Measurements from ENCODE around the gene CKMT2. TPM values are rescaled to one million over a fixed set of nuclear protein-coding genes. Genes with fewer than 3 reads are reported as not detected.
"Not testable (repeated sequence)": the region's sequence is repeated elsewhere in the genome, so short reads cannot be mapped to it uniquely, and the experiment has no call there.

The CKMT2 gene
- total RNA-seq, 2 experiments from 2014 or later, result not detected

- Mint-ChIP-seq H3K36me3 (ENCODE audit: low read depth) (peaks cover 11% of the 10 kb centered on the region), H3K4me1 (no peaks in the 10 kb centered on the region), H3K9me3 (ENCODE audit: low read depth) (peaks cover 2% of the 10 kb centered on the region), H3K4me3 (no peak overlapping the region), H3K27ac (no peak overlapping the region), H3K27me3 (no peaks in the 10 kb centered on the region)
- DNase-seq (no peak), ATAC-seq (no peak)
- POLR2A ChIA-PET, result no interaction called here
- intact Hi-C loops (cut with DNase I, micrococcal nuclease), result no loop called here
- CTCF ChIA-PET, result no interaction called here
Measured at GRCh38 chr5:81253875-81254274, 20.8 kb downstream of the CKMT2 start.

- Mint-ChIP-seq H3K27ac (no peak overlapping the region), H3K4me3 (no peak overlapping the region), H3K27me3 (no peaks in the 10 kb centered on the region), H3K36me3 (ENCODE audit: low read depth) (peaks cover 12% of the 10 kb centered on the region), H3K9me3 (ENCODE audit: low read depth) (peaks cover 4% of the 10 kb centered on the region), H3K4me1 (no peaks in the 10 kb centered on the region)
- DNase-seq, result no peak
- no peak for ATAC-seq
- POLR2A ChIA-PET, result no interaction called here
- CTCF ChIA-PET, result no interaction called here
- intact Hi-C loops (cut with DNase I, micrococcal nuclease), result no loop called here
Measured at GRCh38 chr5:81254886-81255559, 21.9 kb downstream of the CKMT2 start.

GRCh38 chr5:81256766-81257165 is 23.6 kb downstream of the CKMT2 start:
- ATAC-seq (no peak), DNase-seq (no peak)
- peaks cover 4% of the 10 kb centered on the region for H3K9me3 Mint-ChIP-seq (ENCODE audit: low read depth)
- no peak overlapping the region for H3K4me3 Mint-ChIP-seq
- H3K27me3 Mint-ChIP-seq, result no peaks in the 10 kb centered on the region
- H3K27ac Mint-ChIP-seq, result no peak overlapping the region
- intact Hi-C loops (cut with DNase I, micrococcal nuclease), result no loop called here
- ChIA-PET POLR2A (no interaction called here), CTCF (no interaction called here)
- peaks cover 10% of the 10 kb centered on the region for H3K36me3 Mint-ChIP-seq (ENCODE audit: low read depth)
- H3K4me1 Mint-ChIP-seq, result no peaks in the 10 kb centered on the region

DNA sequence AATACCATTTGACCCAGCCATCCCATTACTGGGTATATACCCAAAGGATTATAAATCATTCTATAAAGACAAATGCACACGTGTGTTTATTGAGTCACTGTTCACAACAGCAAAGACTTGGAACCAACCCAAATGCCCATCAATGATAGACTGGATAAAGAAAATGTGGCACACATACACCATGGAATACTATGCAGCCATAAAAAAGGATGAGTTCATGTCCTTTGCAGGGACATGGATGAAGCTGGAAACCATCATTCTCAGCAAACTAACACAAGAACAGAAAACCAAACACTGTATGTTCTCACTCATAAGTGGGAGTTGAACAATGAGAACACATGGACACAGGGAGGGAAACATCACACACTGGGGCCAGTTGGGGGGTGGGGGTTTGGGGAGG is 29.7 kb downstream of the CKMT2 start:
- DNase-seq; H3K4me3 Mint-ChIP-seq; intact Hi-C loops (cut with DNase I, micrococcal nuclease); H3K27me3 Mint-ChIP-seq; POLR2A ChIA-PET; ATAC-seq; CTCF ChIA-PET; H3K4me1 Mint-ChIP-seq; H3K27ac Mint-ChIP-seq: not testable (repeated sequence)
- peaks cover 11% of the 10 kb centered on the region for H3K9me3 Mint-ChIP-seq (ENCODE audit: low read depth)
- peaks cover 25% of the 10 kb centered on the region for H3K36me3 Mint-ChIP-seq (ENCODE audit: low read depth)

- H3K27me3 Mint-ChIP-seq, result no peaks in the 10 kb centered on the region
- intact Hi-C loops (cut with DNase I, micrococcal nuclease), result no loop called here
- ChIA-PET POLR2A (no interaction called here), CTCF (interaction anchor here (0.9 kb wide), 1 partner anchor 42 kb away, joined by 3 read pairs; no protein-coding TSS in a partner anchor)
- ATAC-seq (no peak), DNase-seq (no peak)
- no peak overlapping the region for H3K27ac Mint-ChIP-seq
- peaks cover 8% of the 10 kb centered on the region for H3K9me3 Mint-ChIP-seq (ENCODE audit: low read depth)
- H3K4me1 Mint-ChIP-seq, result peaks cover 2% of the 10 kb centered on the region
- H3K36me3 Mint-ChIP-seq (ENCODE audit: low read depth), result peaks cover 19% of the 10 kb centered on the region
- H3K4me3 Mint-ChIP-seq, result no peak overlapping the region
Measured at GRCh38 chr5:81265101-81265500, 32.0 kb downstream of the CKMT2 start.

DNA sequence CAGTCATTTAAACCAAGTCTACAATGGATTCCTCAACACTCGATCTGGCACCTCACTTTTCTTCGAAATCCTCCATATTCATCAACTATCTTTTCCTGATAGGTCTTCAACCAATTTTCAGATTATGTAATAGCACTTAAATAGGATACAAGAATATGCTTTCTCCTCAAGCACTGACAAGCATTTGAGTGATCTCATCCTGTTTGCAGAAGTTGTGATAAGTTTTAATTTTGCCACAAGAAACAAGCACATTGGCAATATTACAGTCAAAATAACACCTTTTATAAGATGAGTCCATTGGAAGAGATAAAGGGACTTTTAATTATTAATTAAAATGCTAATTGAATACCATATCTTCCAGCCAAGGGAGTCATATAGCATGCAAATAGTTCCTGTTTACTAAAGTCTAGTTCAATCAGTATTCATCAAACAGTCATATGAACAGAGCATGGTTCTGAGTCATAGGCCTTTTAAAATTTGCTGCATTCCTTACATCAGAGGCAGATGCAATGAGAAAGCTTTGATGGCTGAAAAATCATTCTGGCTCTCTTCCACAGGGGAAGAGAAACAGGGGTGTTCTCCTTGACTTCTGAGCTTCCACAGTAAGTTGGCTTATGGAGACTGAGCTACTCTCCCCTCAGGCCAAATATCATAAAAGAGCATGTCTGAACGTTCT is 35.5 kb downstream of the CKMT2 start:
- ChIA-PET CTCF (interaction anchor here (0.6 to 1.2 kb wide), 4 partner anchors 43 to 447 kb away, joined by 3 to 5 read pairs (median 4); no protein-coding TSS in a partner anchor), POLR2A (no interaction called here)
- ATAC-seq (peak; percentile 65), DNase-seq (no peak)
- peaks cover 5% of the 10 kb centered on the region for H3K4me1 Mint-ChIP-seq
- peaks cover 20% of the 10 kb centered on the region for H3K9me3 Mint-ChIP-seq (ENCODE audit: low read depth)
- no peak overlapping the region for H3K27ac Mint-ChIP-seq
- no peaks in the 10 kb centered on the region for H3K27me3 Mint-ChIP-seq
- no peak overlapping the region for H3K4me3 Mint-ChIP-seq
- peaks cover 21% of the 10 kb centered on the region for H3K36me3 Mint-ChIP-seq (ENCODE audit: low read depth)
- intact Hi-C loops (cut with DNase I, micrococcal nuclease), result no loop called here

GRCh38 chr5:81269751-81270393 is 36.8 kb downstream of the CKMT2 start:
- intact Hi-C loops (cut with DNase I, micrococcal nuclease), result no loop called here
- CTCF ChIA-PET, result interaction anchor here (0.7 to 1.2 kb wide), 2 partner anchors 92 to 1190 kb away, joined by 3 read pairs; no protein-coding TSS in a partner anchor
- DNase-seq (no peak), ATAC-seq (no peak)
- H3K27me3 Mint-ChIP-seq, result no peaks in the 10 kb centered on the region
- H3K36me3 Mint-ChIP-seq (ENCODE audit: low read depth), result peaks cover 27% of the 10 kb centered on the region
- no peak overlapping the region for H3K4me3 Mint-ChIP-seq
- POLR2A ChIA-PET, result no interaction called here
- H3K9me3 Mint-ChIP-seq (ENCODE audit: low read depth), result peaks cover 27% of the 10 kb centered on the region
- H3K4me1 Mint-ChIP-seq, result peaks cover 5% of the 10 kb centered on the region
- no peak overlapping the region for H3K27ac Mint-ChIP-seq

DNA sequence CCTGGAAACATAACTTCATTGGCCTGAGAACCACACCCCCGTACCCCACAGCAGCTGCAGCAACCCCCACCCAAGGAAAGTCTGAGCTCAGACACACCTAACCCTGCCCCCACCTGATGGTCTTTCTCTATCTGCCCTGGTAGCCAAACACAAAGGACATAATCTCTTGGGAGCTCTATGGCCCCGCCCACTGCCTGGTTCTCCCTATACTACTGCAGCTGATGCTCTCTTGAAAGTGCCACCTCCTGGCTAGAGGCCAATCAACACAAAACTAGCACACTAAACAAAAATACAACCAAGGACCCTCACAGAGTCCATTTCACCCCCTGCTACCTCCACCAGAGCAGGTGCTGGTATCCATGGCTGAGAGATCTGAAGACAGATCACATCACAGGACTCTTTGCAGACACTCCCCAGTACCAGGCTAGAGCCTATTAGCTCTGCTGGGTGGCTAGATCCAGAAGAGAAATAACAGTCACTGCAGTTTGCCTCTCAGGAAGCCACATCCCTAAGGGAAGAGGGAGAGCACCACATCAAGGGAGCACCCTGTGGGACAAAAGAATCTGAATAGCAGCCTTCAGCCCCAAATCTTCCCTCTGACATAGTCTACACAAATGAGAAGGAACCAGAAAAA is 37.4 kb downstream of the CKMT2 start:
- intact Hi-C loops (cut with DNase I, micrococcal nuclease); POLR2A ChIA-PET; ATAC-seq; H3K27ac Mint-ChIP-seq; H3K27me3 Mint-ChIP-seq; DNase-seq; H3K4me1 Mint-ChIP-seq; H3K4me3 Mint-ChIP-seq: not testable (repeated sequence)
- Mint-ChIP-seq H3K9me3 (ENCODE audit: low read depth) (peaks cover 33% of the 10 kb centered on the region), H3K36me3 (ENCODE audit: low read depth) (peaks cover 33% of the 10 kb centered on the region)
- CTCF ChIA-PET, result interaction anchor here (0.7 to 1.3 kb wide), 2 partner anchors 29 to 1189 kb away, joined by 3 to 4 read pairs; no protein-coding TSS in a partner anchor

GRCh38 chr5:81283976-81284375 is 50.9 kb downstream of the CKMT2 start:
- peaks cover 30% of the 10 kb centered on the region for H3K4me1 Mint-ChIP-seq
- ATAC-seq (no peak), DNase-seq (no peak)
- H3K36me3 Mint-ChIP-seq (ENCODE audit: low read depth), result peaks cover 18% of the 10 kb centered on the region
- CTCF ChIA-PET, result interaction anchor here (0.6 kb wide), 1 partner anchor 103 kb away, joined by 5 read pairs; no protein-coding TSS in a partner anchor
- intact Hi-C loops (cut with DNase I, micrococcal nuclease), result loop anchor here in 1 of 2 experiments (10.0 kb wide), 2 partner anchors 419 to 1391 kb away; no protein-coding TSS in a partner anchor
- no peak overlapping the region for H3K27ac Mint-ChIP-seq
- POLR2A ChIA-PET, result no interaction called here
- H3K27me3 Mint-ChIP-seq, result no peaks in the 10 kb centered on the region
- H3K9me3 Mint-ChIP-seq (ENCODE audit: low read depth), result no peaks in the 10 kb centered on the region
- no peak overlapping the region for H3K4me3 Mint-ChIP-seq

DNA sequence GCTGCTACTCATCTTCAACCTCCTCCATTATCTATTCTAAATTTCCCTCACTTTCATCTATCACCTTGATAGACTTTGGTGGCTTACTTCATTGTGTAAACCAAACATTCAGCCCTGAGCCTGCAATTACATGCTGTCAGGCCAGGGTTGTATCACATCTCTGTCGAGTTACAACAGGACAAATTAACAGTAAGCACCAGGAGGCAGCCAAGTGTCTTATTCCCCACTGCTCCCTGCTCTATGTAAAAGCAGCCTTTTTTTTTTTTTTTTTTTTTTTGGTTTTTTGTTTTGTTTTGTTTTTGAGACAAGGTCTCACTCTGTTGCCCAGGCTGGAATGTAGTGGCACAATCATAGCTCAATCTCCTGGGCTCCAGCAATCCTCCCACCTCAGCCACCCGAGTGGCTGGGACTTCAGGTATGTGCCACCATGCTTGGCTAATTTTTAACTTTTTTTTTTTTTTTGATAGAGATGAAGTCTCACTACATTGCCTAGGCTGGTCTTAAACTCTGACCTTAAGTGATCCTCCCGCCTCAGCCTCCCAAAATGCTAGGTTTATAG is 53.0 kb downstream of the CKMT2 start:
- intact Hi-C loops (cut with DNase I, micrococcal nuclease), result loop anchor here (5.0 to 10.0 kb wide), 4 partner anchors 324 to 1389 kb away; partner anchors contain the start of gene RASGRF2 (in 1 of the 2)
- Mint-ChIP-seq H3K4me1 (peaks cover 50% of the 10 kb centered on the region), H3K27ac (no peak overlapping the region), H3K9me3 (ENCODE audit: low read depth) (peaks cover 6% of the 10 kb centered on the region), H3K36me3 (ENCODE audit: low read depth) (peaks cover 24% of the 10 kb centered on the region), H3K27me3 (no peaks in the 10 kb centered on the region), H3K4me3 (no peak overlapping the region)
- ChIA-PET CTCF (interaction anchor here (2.2 kb wide), 1 partner anchor 12 kb away, joined by 23 read pairs; no protein-coding TSS in a partner anchor), POLR2A (no interaction called here)
- no peak for DNase-seq
- ATAC-seq, result no peak

- H3K27ac Mint-ChIP-seq, result no peak overlapping the region
- H3K4me3 Mint-ChIP-seq, result no peak overlapping the region
- no peaks in the 10 kb centered on the region for H3K27me3 Mint-ChIP-seq
- CTCF ChIA-PET, result interaction anchor here (2.2 kb wide), 1 partner anchor 10 kb away, joined by 23 read pairs; no protein-coding TSS in a partner anchor
- H3K4me1 Mint-ChIP-seq, result peaks cover 57% of the 10 kb centered on the region
- H3K36me3 Mint-ChIP-seq (ENCODE audit: low read depth), result peaks cover 31% of the 10 kb centered on the region
- H3K9me3 Mint-ChIP-seq (ENCODE audit: low read depth), result peaks cover 16% of the 10 kb centered on the region
- ATAC-seq, result peak; percentile 14
- no peak for DNase-seq
- intact Hi-C loops (cut with DNase I, micrococcal nuclease), result loop anchor here (5.0 to 10.0 kb wide), 4 partner anchors 326 to 1387 kb away; partner anchors contain the start of gene RASGRF2 (in 1 of the 2)
- POLR2A ChIA-PET, result interaction anchor here (0.7 kb wide), 1 partner anchor 537 kb away, joined by 4 read pairs; no protein-coding TSS in a partner anchor
Measured at GRCh38 chr5:81288021-81288433, 54.9 kb downstream of the CKMT2 start.
